IPS-11a (cell line): ENCODE measurements around the gene HOXB9.

Source experiments
- H3K4me3 ChIP-seq: one replicate; pipeline ENCODE4 v1.5.1; 2013; ENCODE audit warnings: low read depth, low read length, control low read depth

The HOXB9 gene

GRCh38 chr17:48626245-48627117 is at the start of gene HOXB9:
HOXB9 (minus strand) TSS chr17:48626358; CDS start chr17:48626269, 89 bp downstream.
- H3K4me3 ChIP-seq: no peak within 1 kb of the TSS

- no peak overlapping the region for H3K4me3 ChIP-seq
Observed at GRCh38 chr17:48672340-48672739, 46.2 kb upstream of the HOXB9 start.

GRCh38 chr17:48671697-48672171 is 45.6 kb upstream of the HOXB9 start:
- H3K4me3 ChIP-seq: peak overlapping the region; percentile 4

GRCh38 chr17:48663134-48663924 is 37.2 kb upstream of the HOXB9 start:
- H3K4me3 ChIP-seq: no peak overlapping the region

GRCh38 chr17:48655913-48656312 is 29.8 kb upstream of the HOXB9 start:
- no peak overlapping the region for H3K4me3 ChIP-seq

GRCh38 chr17:48649741-48650140 is 23.6 kb upstream of the HOXB9 start:
- H3K4me3 ChIP-seq: no peak overlapping the region

GRCh38 chr17:48647963-48648245 is 21.7 kb upstream of the HOXB9 start:
- no peak overlapping the region for H3K4me3 ChIP-seq

GRCh38 chr17:48647103-48647962 is 21.2 kb upstream of the HOXB9 start:
- H3K4me3 ChIP-seq: peak overlapping the region; percentile 10

GRCh38 chr17:48646183-48647102 is 20.3 kb upstream of the HOXB9 start:
- no peak overlapping the region for H3K4me3 ChIP-seq

GRCh38 chr17:48645639-48646182 is 19.6 kb upstream of the HOXB9 start:
- no peak overlapping the region for H3K4me3 ChIP-seq

GRCh38 chr17:48644910-48645557 is 18.9 kb upstream of the HOXB9 start:
- no peak overlapping the region for H3K4me3 ChIP-seq

GRCh38 chr17:48644159-48644558 is 18.0 kb upstream of the HOXB9 start:
- no peak overlapping the region for H3K4me3 ChIP-seq

GRCh38 chr17:48643697-48644012 is 17.5 kb upstream of the HOXB9 start:
- H3K4me3 ChIP-seq: no peak overlapping the region

- no peak overlapping the region for H3K4me3 ChIP-seq
Observed at GRCh38 chr17:48642843-48643696, 16.9 kb upstream of the HOXB9 start.

- no peak overlapping the region for H3K4me3 ChIP-seq
Observed at GRCh38 chr17:48642059-48642842, 16.1 kb upstream of the HOXB9 start.

GRCh38 chr17:48641541-48642058 is 15.4 kb upstream of the HOXB9 start:
- H3K4me3 ChIP-seq: no peak overlapping the region

- H3K4me3 ChIP-seq: no peak overlapping the region
Observed at GRCh38 chr17:48640858-48641180, 14.7 kb upstream of the HOXB9 start.
